NCI-H82 treated with DMSO at 0.1 percent for 48 hours (cell line): Measurements from ENCODE around the gene CHTF18.
"Not testable (repeated sequence)": the region's sequence is repeated elsewhere in the genome, so short reads cannot be mapped to it uniquely, and the experiment has no call there.

Experiments used
- DNase-seq: peaks from one replicate; lab custom pipeline; 2025; ENCODE audit not compliant: unreplicated experiment; lab: John Stamatoyannopoulos, UW

CHTF18 gene

DNA sequence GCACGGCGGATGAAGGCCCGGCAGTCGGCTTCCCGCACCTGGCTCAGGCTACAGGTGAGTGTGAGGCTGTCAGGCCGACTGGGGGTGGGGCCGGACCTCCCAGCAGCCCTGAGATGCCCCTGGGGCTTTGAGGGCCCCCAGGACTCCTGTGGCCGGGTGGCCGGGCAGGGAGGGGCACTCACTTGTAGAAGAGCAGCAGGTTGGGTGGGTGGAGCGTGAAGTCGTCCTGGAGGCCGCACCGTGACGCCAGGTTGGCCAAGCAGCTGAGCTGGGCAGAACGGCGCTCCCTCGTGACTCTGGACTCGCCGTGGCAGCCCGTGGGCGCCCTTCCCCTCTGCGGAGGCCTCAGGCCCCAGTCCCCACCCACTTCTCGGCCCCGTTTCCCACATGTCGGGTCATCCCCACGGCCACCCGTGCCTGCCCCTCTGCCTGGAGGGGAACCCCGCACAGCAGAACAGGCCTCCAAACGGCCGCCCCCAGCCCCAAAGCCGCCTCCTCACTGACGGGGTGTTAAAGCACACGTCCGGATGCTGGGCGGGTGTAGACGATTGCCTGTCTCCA lies 13.1 kb upstream of the CHTF18 start:
- no peak for DNase-seq

DNA sequence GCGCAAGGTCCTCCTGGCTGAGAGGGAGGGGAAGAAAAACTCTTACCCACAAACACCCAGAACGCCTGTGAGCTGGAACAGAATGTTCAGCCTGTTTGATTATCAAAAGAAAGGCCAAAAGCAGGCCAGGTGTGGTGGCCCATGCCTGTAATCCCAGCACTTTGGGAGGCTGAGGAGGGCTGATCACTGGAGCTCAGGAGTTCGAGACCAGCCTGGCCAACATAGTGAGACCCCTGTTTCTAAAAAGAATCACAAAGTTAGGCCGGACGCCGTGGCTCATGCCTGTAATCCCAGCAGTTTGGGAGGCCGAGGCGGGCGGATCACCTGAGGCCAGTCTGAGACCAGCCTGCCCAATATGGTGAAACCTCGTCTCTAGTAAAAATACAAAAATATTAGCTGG lies 12.1 kb upstream of the CHTF18 start:
- DNase-seq: not testable (repeated sequence)

DNA sequence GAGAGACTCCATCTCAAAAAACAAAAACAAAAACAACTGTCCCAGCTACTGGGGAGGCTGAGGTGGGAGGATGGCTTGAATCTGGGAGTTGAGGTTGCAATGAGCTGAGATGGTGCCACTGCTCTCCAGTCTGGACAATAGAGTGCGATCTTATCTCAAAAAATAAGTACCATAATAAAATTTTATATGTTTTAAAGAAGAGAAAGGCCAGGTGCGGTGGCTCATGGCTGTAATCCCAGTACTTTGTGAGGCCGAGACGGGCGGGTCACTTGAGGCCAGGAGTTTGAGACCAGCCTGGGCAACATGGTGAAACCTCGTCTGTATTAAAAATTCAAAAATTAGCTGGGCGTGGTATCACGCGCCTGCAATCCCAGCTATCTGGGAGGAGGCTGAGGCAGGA lies 11.6 kb upstream of the CHTF18 start:
- DNase-seq: no peak

DNA sequence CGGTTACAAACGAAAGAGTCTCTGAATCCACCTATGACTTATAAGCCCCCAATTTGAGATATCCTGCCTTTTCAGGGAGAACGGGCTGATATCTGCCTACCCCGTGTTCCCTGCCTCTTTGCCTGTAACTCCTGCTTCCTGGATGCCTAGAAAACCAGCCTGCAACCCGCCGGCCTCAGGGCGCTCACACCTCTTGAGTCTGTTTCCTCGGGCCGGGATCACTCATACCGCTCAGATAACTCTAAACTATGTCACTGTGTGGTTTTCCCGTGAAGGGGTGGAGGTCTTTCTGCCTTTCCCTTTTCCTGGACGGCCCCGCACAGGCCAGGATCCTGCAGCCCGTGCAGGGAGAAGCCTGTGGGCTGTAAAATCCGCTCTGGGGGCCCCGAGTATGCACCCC lies 10.6 kb upstream of the CHTF18 start:
- DNase-seq: no peak

DNA sequence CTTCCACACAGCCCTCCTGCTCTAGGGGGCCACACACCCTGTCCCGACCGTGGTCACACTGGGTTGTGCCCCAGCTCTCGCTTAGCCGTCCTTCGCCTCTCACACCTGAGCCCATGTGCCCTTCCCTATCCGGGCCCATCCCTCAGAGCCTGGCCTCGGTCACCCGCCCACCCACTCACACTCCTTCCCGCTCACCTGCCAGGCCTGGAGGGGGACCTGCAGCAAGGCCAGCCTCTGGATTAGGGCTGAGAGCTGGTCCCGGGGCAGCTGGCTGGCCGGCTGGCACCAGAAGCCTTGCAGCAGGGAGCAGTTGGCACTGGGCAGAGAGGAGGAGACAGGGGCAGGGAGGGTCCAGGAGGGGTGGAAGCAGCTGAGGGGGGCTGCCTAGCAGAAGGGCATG lies 10.0 kb upstream of the CHTF18 start:
- no peak for DNase-seq

DNA sequence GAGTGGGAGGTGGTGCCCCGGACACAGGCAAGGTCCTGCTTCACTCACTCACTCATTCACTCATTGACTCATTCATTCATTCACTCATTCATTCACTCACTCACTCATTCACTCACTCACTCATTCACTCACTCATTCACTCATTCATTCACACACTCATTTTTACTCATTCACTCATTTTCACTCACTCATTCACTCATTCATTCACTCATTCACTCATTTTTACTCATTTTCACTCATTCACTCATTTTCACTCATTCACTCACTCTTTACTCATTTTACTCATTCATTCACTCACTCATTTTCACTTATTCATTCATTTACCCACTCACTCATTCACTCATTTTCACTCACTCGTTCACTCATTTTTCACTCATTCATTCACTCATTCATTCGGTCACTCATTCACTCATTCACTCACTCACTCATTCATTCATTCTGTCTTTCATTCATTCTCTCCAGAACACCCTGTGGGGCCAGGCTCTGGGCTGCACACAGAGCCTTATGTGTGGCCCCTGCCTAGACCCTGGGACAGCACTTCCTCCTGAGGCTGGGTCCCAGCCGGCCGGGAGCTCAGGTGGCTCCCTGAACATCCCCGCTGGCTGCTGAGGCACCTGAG lies 9.4 kb upstream of the CHTF18 start:
- DNase-seq: no peak

DNA sequence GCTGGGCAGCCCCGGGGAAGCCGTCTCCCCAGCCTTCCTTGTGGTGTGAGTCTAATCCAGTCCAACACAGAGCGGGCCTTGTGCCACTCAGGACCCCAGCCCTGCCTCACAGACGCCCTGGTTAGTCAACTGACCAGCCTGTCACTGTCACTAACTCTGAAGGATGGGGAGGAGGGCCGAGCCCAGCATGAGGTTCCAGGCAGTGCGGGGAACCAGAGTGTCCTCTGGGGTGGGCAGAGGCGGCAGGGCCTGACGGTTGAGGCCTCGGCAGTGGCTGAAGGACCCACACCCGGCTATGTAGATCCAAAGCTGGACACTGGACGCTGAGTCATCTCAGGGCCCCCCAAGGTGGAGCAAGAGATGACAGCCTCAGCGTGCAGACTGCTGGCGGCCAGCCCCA lies 8.9 kb upstream of the CHTF18 start:
- no peak for DNase-seq

DNA sequence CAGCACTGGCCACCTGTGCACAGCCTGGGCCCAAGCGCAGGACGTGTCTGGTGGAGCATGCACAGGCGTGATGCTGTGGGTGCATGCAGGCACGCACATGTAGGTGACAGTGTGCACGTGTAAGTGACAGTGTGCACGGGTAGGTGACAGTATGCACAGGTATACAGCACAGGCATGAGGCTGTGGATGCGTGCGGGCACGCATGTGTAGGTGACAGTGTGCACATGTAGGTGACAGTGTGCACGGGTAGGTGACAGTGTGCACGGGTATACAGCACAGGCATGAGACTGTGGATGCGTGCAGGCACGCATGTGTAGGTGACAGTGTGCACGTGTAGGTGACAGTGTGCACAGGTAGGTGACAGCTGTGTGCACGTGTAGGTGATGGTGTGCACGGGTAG lies 8.1 kb upstream of the CHTF18 start:
- DNase-seq: no peak

DNA sequence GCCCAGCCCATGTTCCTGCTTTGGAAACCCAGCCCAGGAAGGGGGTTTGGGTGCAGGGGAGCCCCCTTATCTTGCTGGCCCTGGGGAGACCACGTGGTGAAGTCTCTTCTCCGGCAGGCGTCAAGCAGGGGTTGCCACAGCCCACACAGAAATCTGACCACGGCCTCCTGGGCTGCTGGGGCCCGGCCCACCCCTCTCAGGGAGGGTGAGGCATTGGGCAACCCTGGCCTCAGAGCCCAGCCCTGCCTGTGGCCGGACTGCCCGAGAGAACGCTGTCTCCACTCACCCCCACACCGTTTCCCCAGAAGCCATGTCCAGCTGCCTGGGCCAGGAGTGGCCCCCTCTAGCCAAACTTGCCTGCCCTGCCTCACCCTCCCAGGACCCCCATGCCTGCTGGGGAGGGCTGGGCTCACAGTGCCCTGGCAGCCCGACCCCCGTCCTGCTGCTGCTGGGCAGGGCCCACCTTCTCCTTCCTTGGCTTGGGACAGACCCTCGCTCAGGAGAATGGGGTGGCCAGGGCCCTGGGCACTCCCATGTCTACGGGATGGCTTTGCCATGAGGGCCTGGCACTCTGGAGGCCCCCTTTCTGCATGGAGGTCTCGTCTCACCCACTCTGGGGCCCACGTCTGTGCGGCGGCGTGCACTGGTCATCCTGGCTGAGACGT lies 6.9 kb upstream of the CHTF18 start:
- DNase-seq: no peak

DNA sequence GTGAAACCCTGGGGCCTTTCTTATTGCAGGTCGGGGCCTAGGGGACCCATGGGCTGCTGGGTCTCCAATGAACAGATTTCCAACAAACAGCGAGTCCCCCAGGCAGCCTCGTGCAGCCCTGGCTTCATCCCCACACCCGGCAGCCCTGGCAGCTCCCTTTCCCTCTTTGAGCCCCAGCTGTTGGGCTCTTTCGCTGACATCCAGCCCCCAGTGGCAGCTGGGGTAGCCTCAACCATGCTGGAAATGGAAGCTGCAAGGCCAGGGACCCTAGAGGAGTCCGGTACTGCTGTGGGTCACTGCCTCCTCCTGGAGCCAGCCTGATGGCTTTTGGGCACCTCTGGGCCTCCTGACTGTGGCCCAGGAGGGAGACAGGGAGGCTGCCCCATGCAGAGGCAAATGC lies 6.2 kb upstream of the CHTF18 start:
- no peak for DNase-seq

DNA sequence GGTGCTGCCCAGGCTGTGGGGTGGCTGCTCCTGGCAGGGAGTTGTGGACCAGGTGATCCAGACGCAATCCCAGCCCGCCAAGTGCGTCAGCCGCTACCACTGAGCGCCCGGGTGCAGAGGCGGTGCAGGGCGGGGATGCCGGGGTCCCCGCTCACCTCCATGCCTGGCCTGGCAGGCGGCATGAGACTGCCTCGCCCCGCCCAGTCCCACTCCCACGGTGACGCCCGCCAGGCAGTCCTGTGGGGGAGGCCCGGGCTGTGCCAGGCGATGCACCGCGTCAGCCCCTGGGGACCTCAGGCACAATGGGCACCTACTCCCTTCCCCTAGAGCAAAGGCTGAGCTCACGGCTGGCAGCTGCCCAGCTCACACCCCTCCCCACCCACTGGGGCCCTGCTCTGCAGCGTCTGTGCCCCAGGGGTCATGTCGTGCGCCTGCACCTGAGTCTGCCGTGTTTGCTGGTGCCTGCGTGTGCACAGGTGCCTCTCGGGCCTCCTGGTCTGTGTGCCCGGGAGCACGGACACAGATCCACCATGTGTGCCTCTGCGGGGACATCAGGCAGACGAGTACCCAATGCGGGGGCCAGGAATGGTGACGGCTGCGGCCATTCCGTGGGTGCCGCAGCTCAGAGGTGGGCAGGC lies 5.5 kb upstream of the CHTF18 start:
- no peak for DNase-seq

DNA sequence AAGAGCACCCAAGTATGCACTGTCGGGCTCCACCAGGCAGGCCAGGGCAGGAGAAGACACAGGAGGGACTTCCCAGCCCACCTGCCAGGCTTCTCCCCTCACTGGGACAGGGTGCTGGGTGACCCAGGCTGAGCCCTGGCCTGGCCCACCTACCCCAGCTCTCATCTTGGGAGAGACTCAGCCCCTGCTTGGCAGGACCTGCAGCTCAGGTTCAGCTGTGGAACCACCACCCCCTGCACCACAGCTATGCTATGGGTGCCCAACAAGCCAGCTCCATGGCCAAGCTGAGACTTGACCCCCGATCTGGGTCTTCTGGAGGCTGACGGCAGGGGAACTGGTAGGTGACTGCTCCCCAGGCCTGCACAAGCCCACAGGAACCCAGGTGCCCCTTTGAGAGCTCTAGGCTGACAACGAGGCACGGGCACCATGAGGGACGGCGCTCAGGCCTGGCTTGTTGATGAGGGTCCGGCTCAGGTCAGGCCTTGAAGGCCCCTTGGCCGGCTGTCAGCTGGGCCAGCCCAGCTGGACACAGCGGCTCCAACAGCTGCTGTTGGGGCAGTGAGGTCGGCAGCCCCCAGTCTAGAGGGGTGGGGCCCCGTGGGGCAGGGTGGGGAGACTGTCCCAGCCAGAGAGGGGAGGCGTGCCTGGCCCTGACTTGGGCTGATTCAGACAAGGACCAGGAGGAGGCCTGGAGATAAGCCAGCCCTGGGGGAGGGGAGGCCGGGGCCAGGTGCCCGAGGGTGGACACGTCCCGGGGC lies 4.8 kb upstream of the CHTF18 start:
- no peak for DNase-seq

DNA sequence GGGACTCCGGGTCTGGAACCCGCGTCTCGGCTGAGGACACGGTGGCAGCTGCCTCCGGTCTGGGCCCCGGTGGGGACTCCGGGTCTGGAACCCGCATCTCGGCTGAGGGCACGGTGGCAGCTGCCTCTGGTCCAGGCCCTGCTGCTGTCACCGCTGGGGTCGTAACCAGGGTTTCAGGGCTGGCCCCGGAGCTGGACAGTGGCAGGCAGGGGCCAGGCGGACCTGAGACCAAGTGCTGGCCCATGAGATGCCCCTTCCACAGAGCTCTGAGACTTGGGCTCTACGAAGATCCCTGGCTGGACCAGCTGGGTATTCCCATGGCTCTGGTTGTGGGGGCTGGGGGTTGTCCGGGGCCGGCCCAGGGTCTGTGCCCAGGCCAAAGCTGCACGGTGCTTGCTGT lies 4.0 kb upstream of the CHTF18 start:
- no peak for DNase-seq

DNA sequence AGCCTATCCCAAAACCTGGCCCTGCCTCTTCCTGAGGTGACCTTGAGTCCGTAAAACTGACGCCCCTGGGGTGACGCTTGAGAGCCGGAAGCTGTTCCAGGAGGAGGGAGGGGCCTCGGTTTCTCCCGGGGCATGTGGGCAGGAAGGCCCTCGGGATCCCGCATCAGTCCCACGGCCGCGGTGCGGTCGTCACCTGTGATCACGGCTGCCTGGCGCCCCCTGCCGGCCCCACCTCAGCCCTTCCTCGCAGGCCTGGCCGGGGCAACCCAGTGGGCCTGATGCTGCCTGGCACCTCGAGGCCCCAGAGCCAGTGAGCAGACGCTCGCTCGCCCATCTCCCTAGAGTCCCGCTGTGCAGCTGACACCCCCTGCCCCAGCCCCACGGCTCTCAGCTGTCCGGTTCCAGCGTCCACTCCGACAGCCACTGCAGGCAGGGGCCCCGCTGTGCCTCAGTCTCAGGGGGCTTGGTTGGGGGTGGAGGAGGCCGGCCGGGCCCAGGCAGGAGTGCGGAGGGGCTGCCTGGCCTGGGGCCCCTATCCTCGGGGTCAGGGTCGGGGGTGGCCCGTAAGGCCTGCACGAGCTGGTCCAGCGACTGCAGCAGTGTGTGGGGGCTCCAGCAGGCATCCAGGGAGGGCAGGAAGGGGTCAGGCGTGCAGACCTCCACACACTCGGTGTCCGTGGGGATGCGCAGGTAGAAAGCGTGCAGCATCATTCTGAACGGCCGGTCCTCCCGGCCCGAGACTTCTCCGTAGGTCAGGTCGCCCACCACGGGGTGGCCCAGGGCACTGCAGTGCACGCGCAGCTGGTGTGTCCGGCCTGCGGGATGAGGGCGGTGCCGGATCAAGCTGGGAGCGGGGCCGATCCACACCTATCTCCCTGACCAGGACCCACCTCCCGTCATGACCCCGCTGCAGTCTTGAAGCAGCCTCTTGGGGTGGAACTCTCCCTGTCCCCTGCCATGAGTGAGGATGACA lies 2.6 kb upstream of the CHTF18 start:
- DNase-seq: no peak

DNA sequence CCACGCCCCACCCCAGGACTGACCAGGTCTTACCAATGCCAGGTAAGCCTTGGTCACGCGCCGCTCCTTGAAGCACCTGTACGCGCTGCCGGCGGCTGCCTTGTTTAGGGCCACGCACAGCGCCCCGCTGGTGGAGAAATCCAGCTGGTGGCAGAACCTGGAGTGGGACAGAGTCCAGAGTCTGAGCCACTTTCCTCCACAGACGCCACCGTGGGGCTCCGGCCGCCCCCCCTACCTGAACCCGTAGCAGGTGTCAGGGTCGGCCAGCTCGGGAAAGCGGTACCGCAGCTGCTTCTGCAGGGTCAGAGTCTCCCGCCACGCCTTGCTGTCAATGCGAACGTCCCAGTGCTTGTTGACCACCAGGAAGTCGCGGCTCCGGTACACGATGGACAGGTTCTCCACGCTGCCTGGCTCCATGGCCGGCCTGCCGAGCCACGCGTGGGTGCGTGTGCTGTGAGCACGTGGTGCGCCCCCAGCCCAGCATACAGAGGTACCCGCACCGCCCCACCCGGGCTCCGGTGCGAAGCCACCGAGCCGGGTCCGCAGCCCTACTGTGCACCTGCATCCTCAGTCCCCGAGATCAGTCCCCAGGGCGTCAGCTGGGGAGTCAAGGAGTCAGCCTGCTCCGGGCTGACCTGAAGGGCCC lies 976 bp upstream of the CHTF18 start:
- no peak for DNase-seq

DNA sequence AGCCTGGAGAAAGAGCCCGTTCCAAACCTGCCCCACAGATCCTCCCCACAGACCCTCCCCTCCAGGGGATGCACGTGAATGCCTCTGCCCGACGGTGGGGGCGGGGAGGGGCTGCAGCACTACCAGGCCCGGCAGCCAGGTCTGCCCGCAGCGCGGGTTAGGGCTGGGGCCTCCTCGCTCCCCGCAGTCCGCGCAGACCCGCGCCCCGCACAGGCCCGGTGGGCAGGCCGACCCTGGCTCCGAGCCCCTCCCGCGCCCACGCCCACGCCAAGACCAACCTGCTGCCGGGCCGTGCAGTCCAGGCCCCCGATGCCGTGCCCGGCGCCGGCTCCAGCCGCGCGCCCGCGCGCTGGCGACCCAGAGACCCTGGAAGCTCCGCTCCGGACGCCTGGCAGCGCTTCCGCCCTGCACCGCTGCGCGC lies 432 bp upstream of the CHTF18 start, which contains the start of gene RPUSD1:
RPUSD1 (minus strand) TSS at position 404 of the 421 bp plus-strand sequence. CDS start 644 bp downstream, outside the sequence.
- no peak for DNase-seq

DNA sequence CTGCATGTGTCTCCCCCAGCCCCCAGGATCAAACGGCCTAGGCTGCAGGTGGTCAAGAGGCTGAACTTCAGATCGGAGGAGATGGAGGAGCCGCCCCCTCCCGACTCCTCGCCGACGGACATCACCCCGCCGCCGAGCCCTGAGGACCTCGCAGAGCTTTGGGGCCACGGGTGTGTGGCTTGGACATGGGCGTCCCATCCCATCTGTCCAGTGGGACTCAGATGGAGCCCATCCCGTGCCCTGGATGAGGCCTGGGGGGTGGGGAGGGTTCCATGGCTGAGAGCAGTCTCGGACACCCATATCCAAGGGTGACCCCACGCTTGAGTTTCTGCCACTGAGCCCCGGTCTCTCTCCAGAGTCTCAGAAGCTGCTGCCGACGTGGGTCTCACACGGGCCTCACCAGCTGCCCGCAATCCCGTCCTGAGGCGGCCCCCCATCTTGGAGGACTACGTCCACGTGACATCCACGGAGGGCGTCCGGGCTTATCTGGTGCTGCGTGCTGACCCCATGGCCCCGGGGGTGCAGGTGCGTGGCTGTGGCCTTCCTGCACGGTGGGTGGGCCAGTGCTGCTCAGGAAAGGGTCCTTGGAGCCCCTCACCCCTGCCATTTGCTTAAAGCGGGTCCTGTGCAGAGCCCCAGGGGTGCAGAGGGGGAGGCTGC lies 901 bp downstream of the CHTF18 start:
- no peak for DNase-seq

DNA sequence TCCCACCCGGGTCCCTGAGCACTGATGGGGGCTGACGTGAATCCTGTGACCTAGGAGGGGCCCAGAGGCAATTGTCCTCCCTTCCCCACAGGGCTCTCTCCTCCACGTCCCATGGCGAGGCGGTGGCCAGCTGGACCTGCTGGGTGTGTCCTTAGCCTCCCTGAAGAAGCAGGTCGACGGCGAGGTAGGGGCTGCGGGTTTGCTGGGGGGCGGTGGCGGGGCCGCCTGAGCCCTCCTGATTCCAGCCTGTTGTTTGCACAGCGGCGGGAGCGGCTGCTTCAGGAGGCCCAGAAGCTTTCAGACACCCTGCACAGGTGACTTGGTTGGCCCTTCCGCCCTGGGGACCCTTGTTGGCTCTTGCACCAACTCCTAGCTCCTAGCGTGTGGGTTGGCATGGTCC lies 1.7 kb downstream of the CHTF18 start:
- DNase-seq: no peak

DNA sequence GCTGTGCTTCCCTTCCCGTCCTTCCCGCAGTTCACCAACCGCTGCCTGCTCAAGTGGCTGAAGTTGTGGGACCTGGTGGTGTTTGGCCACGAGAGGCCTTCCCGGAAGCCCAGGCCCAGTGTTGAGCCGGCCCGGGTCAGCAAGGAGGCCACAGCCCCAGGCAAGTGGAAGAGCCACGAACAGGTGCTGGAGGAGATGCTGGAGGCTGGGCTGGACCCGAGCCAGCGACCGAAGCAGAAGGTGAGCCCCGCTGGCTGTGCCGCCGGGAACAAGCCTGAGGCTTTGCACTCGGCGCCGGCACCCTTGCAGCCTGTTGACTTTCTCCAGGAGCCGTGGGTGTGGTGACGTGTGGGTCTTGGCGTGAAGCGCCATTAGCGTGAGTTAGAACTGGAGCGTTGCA lies 2.7 kb downstream of the CHTF18 start:
- no peak for DNase-seq
